Activated CD8-positive, alpha-beta memory T cell treated with anti-CD3 and anti-CD28 coated beads, Interleukin-2, amount 50 U/mL, for 48 hours (primary cell): Measurements from ENCODE around the gene MATN1.
A peak's percentile ranks its signal among the peaks of the same experiment; 100 is the strongest.

Experiments used
- DNase-seq: peaks from one replicate; pipeline ENCODE4 v3.0.0-alpha.2; 2020

MATN1 gene

GRCh38 chr1:30730346-30731108 lies 7.1 kb upstream of the MATN1 start:
- DNase-seq, result no peak

GRCh38 chr1:30729901-30730300 lies 6.5 kb upstream of the MATN1 start:
- DNase-seq, result no peak

GRCh38 chr1:30728832-30729638 lies 5.7 kb upstream of the MATN1 start:
- no peak for DNase-seq

GRCh38 chr1:30728340-30728739 lies 5.0 kb upstream of the MATN1 start:
- DNase-seq, result no peak

GRCh38 chr1:30727824-30728223 lies 4.4 kb upstream of the MATN1 start:
- no peak for DNase-seq

GRCh38 chr1:30726773-30727684 lies 3.6 kb upstream of the MATN1 start:
- DNase-seq, result no peak

- DNase-seq, result no peak
Observed at GRCh38 chr1:30726236-30726635, 2.9 kb upstream of the MATN1 start.

GRCh38 chr1:30725450-30726095 lies 2.2 kb upstream of the MATN1 start:
- DNase-seq, result no peak

GRCh38 chr1:30724655-30725421 lies 1.5 kb upstream of the MATN1 start:
- DNase-seq, result no peak

- DNase-seq, result no peak
Observed at GRCh38 chr1:30724175-30724574, 790 bp upstream of the MATN1 start.

- no peak for DNase-seq
Observed at GRCh38 chr1:30721812-30722537, 1.4 kb downstream of the MATN1 start.

GRCh38 chr1:30721341-30721793 lies 2.0 kb downstream of the MATN1 start:
- DNase-seq, result no peak

- no peak for DNase-seq
Observed at GRCh38 chr1:30720271-30721223, 2.8 kb downstream of the MATN1 start.

- no peak for DNase-seq
Observed at GRCh38 chr1:30719406-30720270, 3.7 kb downstream of the MATN1 start.

- peak; percentile 96 for DNase-seq
Observed at GRCh38 chr1:30718636-30719405, 4.6 kb downstream of the MATN1 start.

- peak; percentile 100 for DNase-seq
Observed at GRCh38 chr1:30718091-30718635, 5.2 kb downstream of the MATN1 start.

GRCh38 chr1:30716646-30717045 lies 6.7 kb downstream of the MATN1 start:
- no peak for DNase-seq

- no peak for DNase-seq
Observed at GRCh38 chr1:30715886-30716285, 7.5 kb downstream of the MATN1 start.
